Muscle layer of duodenum (tissue), 2 donors: ENCODE data around the gene OR2T35.

ENCODE experiments used
- H3K27ac ChIP-seq: one replicate; pipeline ENCODE4 v1.7.0; 2013; ENCODE audit warnings: mild to moderate bottlenecking, low read length
- H3K27me3 ChIP-seq: one replicate; pipeline ENCODE4 v1.7.0; 2013; ENCODE audit warnings: low read depth, mild to moderate bottlenecking, control low read depth, low read length
- H3K36me3 ChIP-seq, 2 donors: one replicate each; pipeline ENCODE4 v1.7.0; 2013; ENCODE audit warnings: low read length in 2 of 2, control low read depth in 1 of 2, mild to moderate bottlenecking in 1 of 2; ENCODE audit not compliant: insufficient read depth in 2 of 2, control insufficient read depth in 1 of 2
- H3K4me1 ChIP-seq, 2 donors: one replicate each; pipeline ENCODE4 v1.7.0; 2013; ENCODE audit warnings: low read length in 2 of 2, mild to moderate bottlenecking in 2 of 2, control low read depth in 1 of 2, moderate library complexity in 1 of 2; ENCODE audit not compliant: insufficient read depth in 2 of 2, control insufficient read depth in 1 of 2
- H3K4me3 ChIP-seq, 2 donors: one replicate each; pipeline ENCODE4 v1.7.0; 2013; ENCODE audit warnings: low read length in 2 of 2, low read depth in 1 of 2, mild to moderate bottlenecking in 1 of 2
- H3K9me3 ChIP-seq, 2 donors: one replicate each; pipeline ENCODE4 v1.7.0; 2013; ENCODE audit warnings: low read length in 2 of 2, control low read depth in 1 of 2, mild to moderate bottlenecking in 1 of 2; ENCODE audit not compliant: control insufficient read depth in 1 of 2
- donor health status: healthy.

The OR2T35 gene

DNA sequence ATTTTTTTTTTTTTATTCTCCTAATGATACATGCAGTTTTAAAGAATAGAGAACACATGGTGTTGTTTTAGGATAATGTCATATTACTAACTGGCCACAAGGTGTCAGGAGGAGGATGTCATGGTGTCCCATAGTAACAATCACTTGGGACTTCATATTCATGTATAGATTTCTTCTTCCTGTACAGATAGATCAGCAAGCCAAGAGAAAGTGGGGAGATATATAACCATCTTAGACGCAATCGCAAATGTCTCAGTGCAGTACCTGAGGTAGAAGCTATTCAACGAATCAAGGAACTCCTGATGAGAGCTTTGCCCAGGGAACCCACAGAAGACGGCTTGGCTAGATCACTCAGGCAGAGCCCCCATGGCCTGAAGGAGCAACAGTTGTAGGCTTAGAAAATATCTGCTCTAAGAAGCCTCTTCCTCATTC lies 22.5 kb downstream of the OR2T35 start:
- H3K27ac ChIP-seq = no peak overlapping the region
- no peaks in the 10 kb centered on the region for H3K27me3 ChIP-seq
- no peaks in the 10 kb centered on the region for H3K36me3 ChIP-seq
- no peaks in the 10 kb centered on the region for H3K4me1 ChIP-seq
- no peak overlapping the region for H3K4me3 ChIP-seq
- H3K9me3 ChIP-seq = no peaks in the 10 kb centered on the region

GRCh38 chr1:248621770-248622169 lies 23.3 kb downstream of the OR2T35 start:
- H3K4me3 ChIP-seq = no peak overlapping the region
- H3K36me3 ChIP-seq = no peaks in the 10 kb centered on the region
- H3K27me3 ChIP-seq = no peaks in the 10 kb centered on the region
- no peaks in the 10 kb centered on the region for H3K9me3 ChIP-seq
- H3K4me1 ChIP-seq = no peaks in the 10 kb centered on the region
- H3K27ac ChIP-seq = no peak overlapping the region

DNA sequence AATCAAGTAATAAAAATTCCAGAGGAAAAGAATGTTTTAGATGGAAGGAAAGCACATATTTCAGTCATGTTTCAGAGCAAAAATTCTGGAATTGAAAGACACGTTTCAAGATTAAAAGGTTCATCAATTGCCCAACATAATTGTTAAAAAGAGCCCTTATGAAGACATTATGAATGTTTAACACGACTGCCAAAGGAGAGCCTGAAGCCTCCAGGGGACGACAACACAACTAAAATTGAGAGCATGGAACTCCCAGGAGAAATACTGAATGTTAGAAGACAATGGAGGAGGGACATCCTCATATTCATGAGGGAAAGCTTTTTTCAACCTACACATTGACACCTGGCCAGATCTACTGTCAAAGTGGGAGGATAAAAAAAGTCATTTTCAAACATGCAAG lies 26.2 kb downstream of the OR2T35 start:
- Histone ChIP-seq H3K4me3 (no peak overlapping the region), H3K36me3 (no peaks in the 10 kb centered on the region), H3K9me3 (no peaks in the 10 kb centered on the region), H3K4me1 (no peaks in the 10 kb centered on the region), H3K27me3 (no peaks in the 10 kb centered on the region), H3K27ac (no peak overlapping the region)

DNA sequence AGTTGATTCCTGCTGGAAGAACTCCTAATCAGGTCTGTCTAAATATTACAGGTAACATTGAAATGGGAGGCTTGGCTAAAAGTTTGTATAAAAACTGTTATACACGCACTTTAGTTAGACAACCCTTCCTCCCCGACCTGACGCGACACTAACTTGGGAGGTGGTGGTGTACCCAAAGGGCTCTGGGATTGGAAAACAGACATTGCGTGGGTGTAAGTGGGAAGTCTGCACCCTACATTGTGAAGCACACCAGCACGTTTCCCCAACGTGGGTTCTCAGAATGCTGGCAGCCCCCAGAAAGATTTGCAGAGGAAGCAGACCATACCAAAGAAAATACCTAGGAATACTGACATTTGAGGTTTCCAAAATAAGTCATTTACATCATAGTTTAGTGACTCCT lies 27.0 kb downstream of the OR2T35 start:
- Histone ChIP-seq H3K4me3 (no peak overlapping the region), H3K27ac (no peak overlapping the region), H3K36me3 (no peaks in the 10 kb centered on the region), H3K27me3 (no peaks in the 10 kb centered on the region), H3K9me3 (no peaks in the 10 kb centered on the region), H3K4me1 (no peaks in the 10 kb centered on the region)

DNA sequence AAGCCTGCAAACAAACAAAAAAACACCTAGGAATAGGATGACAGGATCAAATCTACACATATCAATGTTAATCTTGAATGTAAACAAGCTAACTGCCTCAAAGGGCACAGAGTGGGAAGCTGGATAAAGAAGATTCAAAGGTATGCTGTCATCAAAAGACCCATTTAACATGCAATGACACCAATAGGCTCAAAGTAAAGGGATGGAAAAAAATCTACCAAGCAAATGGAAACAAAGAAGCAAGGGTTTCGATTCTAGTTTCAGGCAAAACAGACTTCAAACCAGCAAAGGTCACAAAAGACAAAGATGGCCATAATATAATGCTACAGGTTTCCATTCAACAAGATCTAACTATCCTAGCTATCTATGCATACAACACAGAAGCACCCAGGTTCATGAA lies 31.3 kb downstream of the OR2T35 start:
- H3K4me3 ChIP-seq = no peak overlapping the region
- no peak overlapping the region for H3K27ac ChIP-seq
- H3K9me3 ChIP-seq = no peaks in the 10 kb centered on the region
- no peaks in the 10 kb centered on the region for H3K36me3 ChIP-seq
- no peaks in the 10 kb centered on the region for H3K4me1 ChIP-seq
- no peaks in the 10 kb centered on the region for H3K27me3 ChIP-seq

GRCh38 chr1:248611883-248612414 lies 33.1 kb downstream of the OR2T35 start:
- Histone ChIP-seq H3K36me3 (no peaks in the 10 kb centered on the region), H3K4me3 (no peak overlapping the region), H3K27ac (no peak overlapping the region), H3K9me3 (no peaks in the 10 kb centered on the region), H3K27me3 (no peaks in the 10 kb centered on the region), H3K4me1 (no peaks in the 10 kb centered on the region)

- Histone ChIP-seq H3K4me1 (no peaks in the 10 kb centered on the region), H3K36me3 (no peaks in the 10 kb centered on the region), H3K4me3 (no peak overlapping the region), H3K27me3 (no peaks in the 10 kb centered on the region), H3K9me3 (no peaks in the 10 kb centered on the region), H3K27ac (no peak overlapping the region)
Observed at GRCh38 chr1:248610301-248610700, 34.8 kb downstream of the OR2T35 start.

GRCh38 chr1:248599396-248599795 lies 45.7 kb downstream of the OR2T35 start:
- no peak overlapping the region for H3K4me3 ChIP-seq
- no peaks in the 10 kb centered on the region for H3K27me3 ChIP-seq
- H3K9me3 ChIP-seq = no peaks in the 10 kb centered on the region
- no peaks in the 10 kb centered on the region for H3K36me3 ChIP-seq
- no peak overlapping the region for H3K27ac ChIP-seq
- H3K4me1 ChIP-seq = no peaks in the 10 kb centered on the region

GRCh38 chr1:248597589-248597988 lies 47.5 kb downstream of the OR2T35 start, which contains the start of gene OR2T10:
OR2T10 (minus strand) TSS chr1:248597700; CDS start chr1:248593768, 3,932 bp downstream.
- H3K4me1 ChIP-seq = no peaks in the 10 kb centered on the region
- no peaks in the 10 kb centered on the region for H3K9me3 ChIP-seq
- H3K36me3 ChIP-seq = no peaks in the 10 kb centered on the region
- no peak within 1 kb of the TSS for H3K27ac ChIP-seq
- H3K27me3 ChIP-seq = no peaks in the 10 kb centered on the region
- no peak within 1 kb of the TSS for H3K4me3 ChIP-seq

DNA sequence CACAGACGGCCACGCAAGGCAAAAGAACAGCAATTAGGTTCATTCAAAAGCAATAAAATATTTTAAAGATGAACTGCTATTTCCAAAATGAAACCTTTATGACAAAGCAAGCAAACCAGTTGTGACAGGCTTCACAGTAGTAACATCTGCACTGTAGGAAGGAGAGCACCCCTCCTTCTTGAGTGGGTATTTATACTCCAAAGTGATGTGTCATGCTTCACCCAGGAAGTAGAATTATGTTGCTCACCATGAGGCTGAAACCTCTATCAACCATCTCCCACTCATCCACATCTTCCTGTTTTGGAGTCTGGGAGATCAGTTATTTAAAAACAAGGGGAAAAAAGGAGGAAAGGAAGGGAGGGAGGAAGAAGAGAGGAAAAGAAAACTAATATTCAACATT lies 48.5 kb downstream of the OR2T35 start:
- no peaks in the 10 kb centered on the region for H3K36me3 ChIP-seq
- no peaks in the 10 kb centered on the region for H3K9me3 ChIP-seq
- no peak overlapping the region for H3K27ac ChIP-seq
- H3K27me3 ChIP-seq = no peaks in the 10 kb centered on the region
- no peak overlapping the region for H3K4me3 ChIP-seq
- H3K4me1 ChIP-seq = no peaks in the 10 kb centered on the region

DNA sequence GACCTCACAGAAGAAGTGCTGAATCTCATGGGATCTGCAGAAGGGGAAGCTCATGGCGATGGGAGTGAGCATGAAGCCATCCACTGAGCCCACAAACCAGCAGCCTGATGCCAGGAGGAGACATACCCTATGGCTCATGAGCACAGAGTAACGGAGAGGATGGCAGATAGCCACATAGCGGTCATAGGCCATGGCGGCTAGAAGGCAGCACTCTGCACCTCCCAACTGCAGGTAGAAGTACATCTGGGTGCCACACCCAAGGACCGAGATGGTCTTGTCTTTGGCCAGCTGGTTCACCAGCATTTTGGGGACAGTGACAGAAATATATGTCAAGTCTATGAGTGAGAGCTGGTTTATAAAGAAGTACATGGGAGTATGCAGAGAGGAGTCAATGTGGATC lies 51.9 kb downstream of the OR2T35 start:
- no peaks in the 10 kb centered on the region for H3K36me3 ChIP-seq
- H3K9me3 ChIP-seq = no peaks in the 10 kb centered on the region
- no peak overlapping the region for H3K27ac ChIP-seq
- no peaks in the 10 kb centered on the region for H3K27me3 ChIP-seq
- no peaks in the 10 kb centered on the region for H3K4me1 ChIP-seq
- H3K4me3 ChIP-seq = no peak overlapping the region

GRCh38 chr1:248592655-248593054 lies 52.4 kb downstream of the OR2T35 start:
- Histone ChIP-seq H3K36me3 (no peaks in the 10 kb centered on the region), H3K4me3 (no peak overlapping the region)

More at GRCh38 chr1:248592655-248593054, 52.4 kb downstream of the OR2T35 start:
- Histone ChIP-seq H3K27me3 (no peaks in the 10 kb centered on the region), H3K4me1 (no peaks in the 10 kb centered on the region), H3K9me3 (no peaks in the 10 kb centered on the region), H3K27ac (no peak overlapping the region)
